Measurements from ENCODE around the gene SYNE4. TPM values are rescaled to one million over a fixed set of nuclear protein-coding genes. Genes with fewer than 3 reads are reported as not detected.
"Not testable (repeated sequence)": the region's sequence is repeated elsewhere in the genome, so short reads cannot be mapped to it uniquely, and the experiment has no call there.

The SYNE4 gene
- total RNA-seq, 2 experiments from 2014 or later = 2.7 to 4.5 TPM

- intact Hi-C loops (cut with micrococcal nuclease; ENCODE audit: unreplicated experiment) = no loop called here
- no peak overlapping the region for H3K27ac ChIP-seq (ENCODE audit: low read depth, low read length, poor library complexity, severe bottlenecking)
- no peaks in the 10 kb centered on the region for H3K36me3 ChIP-seq (ENCODE audit: insufficient read depth, low read length)
- TF ChIP-seq CTCF (conservative IDR thresholded peaks at IDR 0.05; ENCODE audit: low read length) (no peak), EZH2phosphoT487 (IDR thresholded peaks at IDR 0.05; ENCODE audit: borderline replicate concordance, low read depth, low read length) (no peak)
- POLR2A ChIA-PET = no interaction called here
- no peaks in the 10 kb centered on the region for H3K9me3 ChIP-seq (ENCODE audit: low read length)
- no peak overlapping the region for H3K4me2 ChIP-seq (ENCODE audit: low read length)
- H2AFZ ChIP-seq (ENCODE audit: low read length) = no peak overlapping the region
- H3K79me2 ChIP-seq (ENCODE audit: insufficient read depth, low read depth, low read length) = no peaks in the 10 kb centered on the region
- no peaks in the 10 kb centered on the region for H4K20me1 ChIP-seq (ENCODE audit: insufficient read depth, low read length)
- BruUV-seq (replicated peaks) = no TSS peak
- no peaks in the 10 kb centered on the region for H3K9me2 ChIP-seq (ENCODE audit: insufficient read depth, low read length)
- no peak for DNase-seq (ENCODE audit: low spot score)
- no peaks in the 10 kb centered on the region for H3K4me1 ChIP-seq (ENCODE audit: insufficient read depth, low read length, poor library complexity, severe bottlenecking)
- no peak overlapping the region for H3K4me3 ChIP-seq (ENCODE audit: low read depth, low read length, poor library complexity, severe bottlenecking)
- CTCF ChIA-PET (ENCODE audit: unreplicated experiment) = no interaction called here
These were observed 49.3 kb downstream of the SYNE4 start for GRCh38 chr19:35959040-35959967.

- ChIA-PET CTCF (ENCODE audit: unreplicated experiment) (no interaction called here), POLR2A (no interaction called here)
- Histone ChIP-seq H3K36me3 (ENCODE audit: insufficient read depth, low read length) (no peaks in the 10 kb centered on the region), H3K4me3 (ENCODE audit: low read depth, low read length, poor library complexity, severe bottlenecking) (no peak overlapping the region), H2AFZ (ENCODE audit: low read length) (no peak overlapping the region), H3K4me2 (ENCODE audit: low read length) (no peak overlapping the region), H3K27ac (ENCODE audit: low read depth, low read length, poor library complexity, severe bottlenecking) (no peak overlapping the region), H3K9me2 (ENCODE audit: insufficient read depth, low read length) (no peaks in the 10 kb centered on the region), H3K4me1 (ENCODE audit: insufficient read depth, low read length, poor library complexity, severe bottlenecking) (peaks cover 5% of the 10 kb centered on the region), H3K79me2 (ENCODE audit: insufficient read depth, low read depth, low read length) (no peaks in the 10 kb centered on the region), H4K20me1 (ENCODE audit: insufficient read depth, low read length) (no peaks in the 10 kb centered on the region), H3K9me3 (ENCODE audit: low read length) (no peaks in the 10 kb centered on the region)
- TF ChIP-seq CTCF (conservative IDR thresholded peaks at IDR 0.05; ENCODE audit: low read length) = no peak
- TF ChIP-seq EZH2phosphoT487 (IDR thresholded peaks at IDR 0.05; ENCODE audit: borderline replicate concordance, low read depth, low read length) = no peak
- DNase-seq (ENCODE audit: low spot score) = no peak
- BruUV-seq (replicated peaks) = no TSS peak
- intact Hi-C loops (cut with micrococcal nuclease; ENCODE audit: unreplicated experiment) = no loop called here
These were observed 50.0 kb downstream of the SYNE4 start for GRCh38 chr19:35958660-35959039.

GRCh38 chr19:35957411-35957810 lies 51.2 kb downstream of the SYNE4 start:
- peaks cover 14% of the 10 kb centered on the region for H3K4me1 ChIP-seq (ENCODE audit: insufficient read depth, low read length, poor library complexity, severe bottlenecking)
- intact Hi-C loops (cut with micrococcal nuclease; ENCODE audit: unreplicated experiment); BruUV-seq (replicated peaks); H3K27ac ChIP-seq (ENCODE audit: low read depth, low read length, poor library complexity, severe bottlenecking); H3K4me3 ChIP-seq (ENCODE audit: low read depth, low read length, poor library complexity, severe bottlenecking); H4K20me1 ChIP-seq (ENCODE audit: insufficient read depth, low read length); H3K79me2 ChIP-seq (ENCODE audit: insufficient read depth, low read depth, low read length); H3K36me3 ChIP-seq (ENCODE audit: insufficient read depth, low read length); DNase-seq (ENCODE audit: low spot score); H3K9me2 ChIP-seq (ENCODE audit: insufficient read depth, low read length); H3K9me3 ChIP-seq (ENCODE audit: low read length); CTCF ChIA-PET (ENCODE audit: unreplicated experiment); H3K4me2 ChIP-seq (ENCODE audit: low read length); POLR2A ChIA-PET; H2AFZ ChIP-seq (ENCODE audit: low read length): not testable (repeated sequence)
